SK-N-SH (cell line): ENCODE results near the gene VPS9D1.

Source experiments
- CTCF ChIP-seq: fragments of 200-600 bp; sonication (generic); IDR thresholded peaks from 2 replicates; pipeline ENCODE4 v1.6.1; 2017; ENCODE audit warnings: antibody characterized with exemption, mild to moderate bottlenecking, moderate library complexity
- EP300 ChIP-seq, 2 experiments: IDR thresholded peaks; 2 replicates each; pipeline versions ENCODE4 v1.4.0 to v1.6.1; 2012; ENCODE audit warnings: borderline replicate concordance in 1 of 2, low read depth in 1 of 2, low read length in 1 of 2
- FOSL2 ChIP-seq: IDR thresholded peaks from 2 replicates; pipeline ENCODE4 v1.4.0; 2012; ENCODE audit warnings: low read depth, mild to moderate bottlenecking, moderate library complexity, borderline replicate concordance
- FOXJ3 ChIP-seq: sonication (generic); formaldehyde crosslinking; IDR thresholded peaks from 2 replicates; pipeline ENCODE4 v1.5.1; 2020; ENCODE audit warnings: mild to moderate bottlenecking, missing genetic modification reagents
- GATA2 ChIP-seq: sonication (generic); formaldehyde crosslinking; IDR thresholded peaks from 2 replicates; pipeline ENCODE4 v1.5.0; 2020; ENCODE audit warnings: mild to moderate bottlenecking, missing genetic modification reagents
- POLR2AphosphoS5 ChIP-seq: IDR thresholded peaks from 2 replicates; pipeline ENCODE4 v1.6.1; 2012; ENCODE audit warnings: low read depth, low read length
- RAD21 ChIP-seq: IDR thresholded peaks from 2 replicates; pipeline ENCODE4 v1.6.1; 2012; ENCODE audit warnings: mild to moderate bottlenecking, low read length
- RFX5 ChIP-seq: IDR thresholded peaks from 2 replicates; pipeline ENCODE4 v1.6.1; 2012; ENCODE audit warnings: mild to moderate bottlenecking, improper control_type of control experiment, low read length
- TAF1 ChIP-seq: IDR thresholded peaks from 2 replicates; pipeline ENCODE4 v1.6.1; 2012; ENCODE audit warnings: low read depth, mild to moderate bottlenecking, low read length, moderate library complexity, borderline replicate concordance
- USF1 ChIP-seq: IDR thresholded peaks from 2 replicates; pipeline ENCODE4 v1.4.0; 2012; ENCODE audit warnings: low read depth, borderline replicate concordance
- ZBTB33 ChIP-seq: IDR thresholded peaks from 2 replicates; pipeline ENCODE4 v1.4.0; 2012; ENCODE audit warnings: low read depth, borderline replicate concordance
- TF ChIP-seq, protein P1 (sequence below): IDR thresholded peaks from 2 replicates; pipeline ENCODE4 v1.4.0; 2012; ENCODE audit warnings: low read depth
- TF ChIP-seq, protein P2 (sequence below): fragments of 150-350 bp; IDR thresholded peaks from 2 replicates; pipeline ENCODE4 v1.6.1; 2016; ENCODE audit warnings: mild to moderate bottlenecking, low read depth, low read length

DNA sequence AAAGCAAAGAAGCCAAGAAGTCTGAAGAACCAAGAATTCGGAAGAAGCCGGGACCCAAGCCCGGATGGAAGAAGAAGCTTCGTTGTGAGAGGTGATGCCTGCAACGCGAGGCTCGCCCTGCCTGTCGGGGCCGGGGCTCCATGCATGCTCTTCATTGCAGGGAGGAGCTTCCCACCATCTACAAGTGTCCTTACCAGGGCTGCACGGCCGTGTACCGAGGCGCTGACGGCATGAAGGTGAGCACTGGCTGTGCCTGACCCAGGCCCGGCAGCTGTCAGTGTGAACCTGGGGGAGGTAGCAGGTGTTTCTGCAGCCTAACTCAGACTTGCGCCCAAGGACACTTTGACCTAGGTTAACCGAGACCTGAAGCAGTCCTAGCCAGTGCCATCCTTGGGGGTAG lies 12.6 kb upstream of the VPS9D1 start:
- TF ChIP-seq POLR2AphosphoS5: no peak; the same call in 1 of the 2 replicates
- no peak for TF ChIP-seq RFX5
- no peak for TF ChIP-seq CTCF
- no peak for TF ChIP-seq GATA2 (CRISPR knock-in tag)
- no peak for TF ChIP-seq FOXJ3
- TF ChIP-seq TAF1: no peak
- TF ChIP-seq, protein P1, sequence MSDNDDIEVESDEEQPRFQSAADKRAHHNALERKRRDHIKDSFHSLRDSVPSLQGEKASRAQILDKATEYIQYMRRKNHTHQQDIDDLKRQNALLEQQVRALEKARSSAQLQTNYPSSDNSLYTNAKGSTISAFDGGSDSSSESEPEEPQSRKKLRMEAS: no peak
- no peak for TF ChIP-seq RAD21
- TF ChIP-seq ZBTB33: no peak
- TF ChIP-seq, protein P2, sequence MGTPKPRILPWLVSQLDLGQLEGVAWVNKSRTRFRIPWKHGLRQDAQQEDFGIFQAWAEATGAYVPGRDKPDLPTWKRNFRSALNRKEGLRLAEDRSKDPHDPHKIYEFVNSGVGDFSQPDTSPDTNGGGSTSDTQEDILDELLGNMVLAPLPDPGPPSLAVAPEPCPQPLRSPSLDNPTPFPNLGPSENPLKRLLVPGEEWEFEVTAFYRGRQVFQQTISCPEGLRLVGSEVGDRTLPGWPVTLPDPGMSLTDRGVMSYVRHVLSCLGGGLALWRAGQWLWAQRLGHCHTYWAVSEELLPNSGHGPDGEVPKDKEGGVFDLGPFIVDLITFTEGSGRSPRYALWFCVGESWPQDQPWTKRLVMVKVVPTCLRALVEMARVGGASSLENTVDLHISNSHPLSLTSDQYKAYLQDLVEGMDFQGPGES: no peak
- TF ChIP-seq USF1: no peak
- no peak for TF ChIP-seq EP300 (IDR thresholded peaks at IDR 0.05; ENCODE audit: borderline replicate concordance in 1 of 2, low read depth in 1 of 2, low read length in 1 of 2)
- TF ChIP-seq FOSL2: no peak
